Transverse colon (tissue), 4 donors: ENCODE measurements around the gene ACADM. TPM values are rescaled to one million over a fixed set of nuclear protein-coding genes. Genes with fewer than 3 reads are reported as not detected.

Experiments
- DNase-seq: peaks from one replicate; pipeline ENCODE4 v3.0.0-alpha.2; 2019
- H3K27ac ChIP-seq, 4 donors: fragments of 200-600 bp; sonication (generic); 2 replicates each; pipeline ENCODE4 v1.5.1; 2016 to 2018; ENCODE audit warnings: inconsistent platforms in 4 of 4
- H3K27me3 ChIP-seq: fragments of 200-600 bp; sonication (generic); 2 replicates; pipeline ENCODE4 v1.5.1; 2017; ENCODE audit warnings: inconsistent platforms
- H3K36me3 ChIP-seq, 4 donors: fragments of 200-600 bp; sonication (generic); 2 replicates each; pipeline ENCODE4 v1.5.1; 2017 to 2019; ENCODE audit warnings: inconsistent platforms in 4 of 4
- H3K4me1 ChIP-seq, 4 donors: fragments of 200-600 bp; sonication (generic); 2 replicates each; pipeline ENCODE4 v1.5.1; 2017 to 2020; ENCODE audit warnings: inconsistent platforms in 4 of 4
- H3K4me3 ChIP-seq, 4 donors: fragments of 200-600 bp; sonication (generic); 1 replicate in 1 of 4; 2 replicates in 3 of 4; pipeline versions ENCODE4 v1.5.1 to v1.6.1; 2017 to 2019; ENCODE audit warnings: inconsistent platforms in 4 of 4
- H3K9me3 ChIP-seq, 2 donors: fragments of 200-600 bp; sonication (generic); 2 replicates each; pipeline ENCODE4 v1.5.1; 2017 to 2019; ENCODE audit warnings: inconsistent platforms in 2 of 2
- EP300 ChIP-seq: sonication (generic); formaldehyde crosslinking; IDR thresholded peaks from one replicate; pipeline ENCODE4 v1.6.1; 2017; ENCODE audit warnings: antibody characterized with exemption, low read depth
- POLR2A ChIP-seq: fragments of 450-650 bp; IDR thresholded peaks from one replicate; pipeline ENCODE4 v1.6.1; 2016; ENCODE audit warnings: antibody characterized with exemption, mild to moderate bottlenecking, moderate library complexity
- POLR2AphosphoS5 ChIP-seq, 3 donors: sonication (generic); formaldehyde crosslinking; IDR thresholded peaks; one replicate each; pipeline ENCODE4 v1.6.1; 2016; ENCODE audit warnings: antibody characterized with exemption in 3 of 3
- WGBS, 2 donors: methylation state at CpG; one replicate each; pipeline ENCODE4 v1.1.5; 2018; ENCODE audit warnings: low coverage in 1 of 2; 5-methylcytosine and 5-hydroxymethylcytosine counted together
- in situ Hi-C, 4 donors: fragments of 200-750 bp; cut with MboI; loops; one replicate each; pipeline versions ENCODE4 v1.15.0 to v1.15.1; 2017; ENCODE audit warnings: low sequenced_read_pairs in 3 of 4, low pct_ligation_motif_present in 1 of 4, low pct_unique_long_range_greater_than_20kb in 1 of 4
- intact Hi-C: fragments of 100-400 bp; cut with DNase I; formaldehyde crosslinking; loops from one replicate; pipeline ENCODE4 v1.15.1; 2023; ENCODE audit warnings: low total_unique reads
- total RNA-seq, 4 donors: library from RNA; depleted of rRNA; stranded (reverse); fragments of >200 nt; gene quantifications; one replicate each; pipeline ENCODE4 v1.1.0, GENCODE V29; 2016
- TF ChIP-seq, protein P1 (sequence below), 5 experiments: fragments of 200-600 bp in 3 of 5; fragments of 450-650 bp in 2 of 5; sonication (generic) in 3 of 5; IDR thresholded peaks; 1 replicate in 2 of 5; 2 replicates in 3 of 5; pipeline ENCODE4 v1.5.1; 2016 to 2017; ENCODE audit warnings: antibody characterized with exemption in 5 of 5, inconsistent platforms in 3 of 5, mild to moderate bottlenecking in 2 of 5, moderate library complexity in 1 of 5

ACADM gene
- total RNA-seq, 4 donors from 2014 or later = 34.4 to 138 (median 91.5) TPM

DNA sequence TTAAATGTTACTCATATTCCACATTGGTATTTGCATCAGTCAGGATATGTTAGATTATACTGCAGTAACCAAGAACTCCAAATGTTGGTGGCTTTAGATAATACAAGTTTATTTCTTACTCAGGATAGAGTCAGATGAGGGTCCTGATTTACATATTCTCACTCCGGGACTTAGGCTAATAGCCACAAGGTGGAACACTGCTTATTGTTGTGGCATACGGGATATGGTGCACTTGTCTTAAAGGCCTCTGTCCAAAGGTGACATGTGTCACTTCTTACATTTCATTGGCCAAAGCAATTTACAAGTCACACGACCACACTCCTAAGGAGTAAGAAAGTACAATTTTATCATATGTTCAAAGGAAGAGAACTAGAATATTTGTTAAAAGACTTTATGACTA lies 28.5 kb upstream of the ACADM start:
- Histone ChIP-seq H3K27me3 (no peaks in the 10 kb centered on the region), H3K27ac (no peak overlapping the region), H3K4me1 (no peaks in the 10 kb centered on the region), H3K4me3 (no peak overlapping the region), H3K36me3 (no peaks in the 10 kb centered on the region), H3K9me3 (no peaks in the 10 kb centered on the region)
- in situ Hi-C loops = no loop called here
- TF ChIP-seq EP300 = no peak
- no peak for TF ChIP-seq POLR2A
- no peak for TF ChIP-seq POLR2AphosphoS5 (IDR thresholded peaks at IDR 0.05)
- TF ChIP-seq, protein P1, sequence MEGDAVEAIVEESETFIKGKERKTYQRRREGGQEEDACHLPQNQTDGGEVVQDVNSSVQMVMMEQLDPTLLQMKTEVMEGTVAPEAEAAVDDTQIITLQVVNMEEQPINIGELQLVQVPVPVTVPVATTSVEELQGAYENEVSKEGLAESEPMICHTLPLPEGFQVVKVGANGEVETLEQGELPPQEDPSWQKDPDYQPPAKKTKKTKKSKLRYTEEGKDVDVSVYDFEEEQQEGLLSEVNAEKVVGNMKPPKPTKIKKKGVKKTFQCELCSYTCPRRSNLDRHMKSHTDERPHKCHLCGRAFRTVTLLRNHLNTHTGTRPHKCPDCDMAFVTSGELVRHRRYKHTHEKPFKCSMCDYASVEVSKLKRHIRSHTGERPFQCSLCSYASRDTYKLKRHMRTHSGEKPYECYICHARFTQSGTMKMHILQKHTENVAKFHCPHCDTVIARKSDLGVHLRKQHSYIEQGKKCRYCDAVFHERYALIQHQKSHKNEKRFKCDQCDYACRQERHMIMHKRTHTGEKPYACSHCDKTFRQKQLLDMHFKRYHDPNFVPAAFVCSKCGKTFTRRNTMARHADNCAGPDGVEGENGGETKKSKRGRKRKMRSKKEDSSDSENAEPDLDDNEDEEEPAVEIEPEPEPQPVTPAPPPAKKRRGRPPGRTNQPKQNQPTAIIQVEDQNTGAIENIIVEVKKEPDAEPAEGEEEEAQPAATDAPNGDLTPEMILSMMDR (IDR thresholded peaks at IDR 0.05) = no peak
- no peak for DNase-seq
- intact Hi-C loops = no loop called here
- 57% methylated on average over 1 to 3 of the region's 3 CpGs for WGBS, 2 donors

DNA sequence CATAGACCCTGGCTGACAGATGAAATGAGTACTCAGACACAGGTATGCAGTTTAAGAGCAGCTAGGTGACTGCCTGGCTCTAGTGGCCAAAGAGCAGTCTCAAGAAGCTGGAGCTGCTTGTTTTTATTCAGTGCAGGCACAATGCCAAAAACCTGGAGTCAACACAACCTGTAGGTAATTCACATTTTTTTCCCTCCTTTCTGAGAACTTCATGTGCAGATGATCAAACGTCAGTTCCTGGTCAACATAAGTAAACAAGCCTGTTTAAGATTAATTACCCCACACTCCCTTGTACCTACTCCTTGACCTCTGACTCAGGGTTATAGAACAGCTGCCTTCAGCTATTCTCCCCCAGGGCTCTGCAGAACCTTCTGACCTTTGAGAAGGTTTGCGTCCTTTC lies 17.3 kb upstream of the ACADM start:
- Histone ChIP-seq H3K4me3 (no peak overlapping the region), H3K27me3 (no peaks in the 10 kb centered on the region), H3K9me3 (no peaks in the 10 kb centered on the region), H3K4me1 (no peaks in the 10 kb centered on the region), H3K36me3 (no peaks in the 10 kb centered on the region), H3K27ac (no peak overlapping the region)
- in situ Hi-C loops = no loop called here
- DNase-seq = no peak
- 34 to 50% methylated on average over 2 of the region's 2 CpGs for WGBS, 2 donors
- TF ChIP-seq EP300 = no peak
- TF ChIP-seq POLR2AphosphoS5 (IDR thresholded peaks at IDR 0.05) = no peak
- TF ChIP-seq POLR2A = no peak
- TF ChIP-seq, protein P1 (IDR thresholded peaks at IDR 0.05) = no peak
- intact Hi-C loops = no loop called here

DNA sequence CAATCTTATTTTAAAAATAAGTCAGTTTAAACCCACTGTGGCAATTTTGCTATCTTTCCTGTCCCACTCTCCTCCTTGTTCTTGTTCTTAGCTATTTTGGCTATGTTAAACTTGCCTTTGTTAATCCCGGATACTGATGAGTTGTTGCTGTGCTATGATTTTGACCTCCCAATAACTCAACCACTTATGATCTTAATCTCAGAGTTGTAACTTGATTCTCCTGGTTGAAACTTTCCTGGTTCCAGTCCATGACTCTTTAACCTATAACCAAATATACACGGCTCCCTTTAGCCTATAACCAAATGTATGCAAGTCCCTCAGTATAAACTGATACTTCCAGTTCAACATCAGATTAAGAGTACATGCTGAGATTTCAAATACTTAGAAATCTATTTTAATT lies 15.6 kb upstream of the ACADM start:
- Histone ChIP-seq H3K27me3 (no peaks in the 10 kb centered on the region), H3K27ac (no peak overlapping the region), H3K36me3 (no peaks in the 10 kb centered on the region), H3K4me1 (no peaks in the 10 kb centered on the region), H3K4me3 (no peak overlapping the region), H3K9me3 (no peaks in the 10 kb centered on the region)
- intact Hi-C loops (no loop called here), in situ Hi-C loops (no loop called here)
- no peak for TF ChIP-seq POLR2AphosphoS5 (IDR thresholded peaks at IDR 0.05)
- TF ChIP-seq, protein P1 (IDR thresholded peaks at IDR 0.05) = no peak
- no peak for TF ChIP-seq POLR2A
- no peak for TF ChIP-seq EP300
- DNase-seq = no peak
- WGBS, 2 donors = 67 to 69% methylated on average over 2 of the region's 2 CpGs

- DNase-seq = no peak
- Histone ChIP-seq H3K27ac (no peak overlapping the region), H3K27me3 (no peaks in the 10 kb centered on the region), H3K9me3 (no peaks in the 10 kb centered on the region), H3K36me3 (no peaks in the 10 kb centered on the region), H3K4me1 (no peaks in the 10 kb centered on the region), H3K4me3 (no peak overlapping the region)
- in situ Hi-C loops = no loop called here
- TF ChIP-seq POLR2A = no peak
- no peak for TF ChIP-seq POLR2AphosphoS5 (IDR thresholded peaks at IDR 0.05)
- TF ChIP-seq, protein P1 (IDR thresholded peaks at IDR 0.05) = no peak
- TF ChIP-seq EP300 = no peak
- intact Hi-C loops = no loop called here
Measured at GRCh38 chr1:75710832-75711231, 13.7 kb upstream of the ACADM start.
